PC-3 (cell line): ENCODE measurements around the gene PRPH2.

Experiments
- EZH2 ChIP-seq: fragments of 300-600 bp; sonication (generic); IDR thresholded peaks from one replicate; pipeline ENCODE4 v1.6.1; 2017; ENCODE audit warnings: antibody characterized with exemption, mild to moderate bottlenecking, low read length; ENCODE audit not compliant: unreplicated experiment
- EZH2phosphoT487 ChIP-seq: fragments of 300-600 bp; sonication (generic); IDR thresholded peaks from 2 replicates; pipeline ENCODE4 v1.6.1; 2018; ENCODE audit warnings: mild to moderate bottlenecking, antibody characterized with exemption, low read length, borderline replicate concordance
- TF ChIP-seq, protein P1 (sequence below): fragments of 300-600 bp; sonication (generic); conservative IDR thresholded peaks from 2 replicates; pipeline ENCODE4 v1.5.1; 2017; ENCODE audit warnings: antibody characterized with exemption, low read depth, mild to moderate bottlenecking, low read length

DNA sequence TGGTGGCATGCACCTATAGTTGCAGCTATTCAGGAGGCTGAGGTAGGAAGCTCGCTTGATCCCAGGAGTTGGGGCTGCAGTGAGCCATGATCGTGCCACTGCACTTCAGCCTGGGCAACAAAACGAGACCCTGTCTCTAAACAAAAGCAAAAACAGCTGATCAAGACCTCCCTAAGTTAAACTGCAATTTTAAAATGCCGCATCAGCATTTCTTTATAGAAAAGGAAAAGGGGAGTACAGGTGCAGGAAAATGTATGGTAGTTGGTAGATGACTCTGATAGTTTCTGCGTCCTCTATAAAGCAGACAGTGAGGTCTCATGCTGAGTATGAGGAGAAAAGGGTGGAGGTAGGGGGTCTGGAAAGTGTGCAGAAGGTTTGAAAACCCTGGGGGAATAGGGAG, 32.4 kb upstream of the PRPH2 start:
- TF ChIP-seq, protein P1, sequence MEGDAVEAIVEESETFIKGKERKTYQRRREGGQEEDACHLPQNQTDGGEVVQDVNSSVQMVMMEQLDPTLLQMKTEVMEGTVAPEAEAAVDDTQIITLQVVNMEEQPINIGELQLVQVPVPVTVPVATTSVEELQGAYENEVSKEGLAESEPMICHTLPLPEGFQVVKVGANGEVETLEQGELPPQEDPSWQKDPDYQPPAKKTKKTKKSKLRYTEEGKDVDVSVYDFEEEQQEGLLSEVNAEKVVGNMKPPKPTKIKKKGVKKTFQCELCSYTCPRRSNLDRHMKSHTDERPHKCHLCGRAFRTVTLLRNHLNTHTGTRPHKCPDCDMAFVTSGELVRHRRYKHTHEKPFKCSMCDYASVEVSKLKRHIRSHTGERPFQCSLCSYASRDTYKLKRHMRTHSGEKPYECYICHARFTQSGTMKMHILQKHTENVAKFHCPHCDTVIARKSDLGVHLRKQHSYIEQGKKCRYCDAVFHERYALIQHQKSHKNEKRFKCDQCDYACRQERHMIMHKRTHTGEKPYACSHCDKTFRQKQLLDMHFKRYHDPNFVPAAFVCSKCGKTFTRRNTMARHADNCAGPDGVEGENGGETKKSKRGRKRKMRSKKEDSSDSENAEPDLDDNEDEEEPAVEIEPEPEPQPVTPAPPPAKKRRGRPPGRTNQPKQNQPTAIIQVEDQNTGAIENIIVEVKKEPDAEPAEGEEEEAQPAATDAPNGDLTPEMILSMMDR: no peak
- TF ChIP-seq EZH2 (no peak), EZH2phosphoT487 (no peak)
